Muscle layer of duodenum (tissue), 2 donors: ENCODE results near the gene LMOD2.
A peak's percentile ranks its signal among the peaks of the same experiment; 100 is the strongest.

Source experiments
- H3K27ac ChIP-seq: one replicate; pipeline ENCODE4 v1.7.0; 2013; ENCODE audit warnings: mild to moderate bottlenecking, low read length
- H3K27me3 ChIP-seq: one replicate; pipeline ENCODE4 v1.7.0; 2013; ENCODE audit warnings: low read depth, mild to moderate bottlenecking, control low read depth, low read length
- H3K36me3 ChIP-seq, 2 donors: one replicate each; pipeline ENCODE4 v1.7.0; 2013; ENCODE audit warnings: low read length in 2 of 2, control low read depth in 1 of 2, mild to moderate bottlenecking in 1 of 2; ENCODE audit not compliant: insufficient read depth in 2 of 2, control insufficient read depth in 1 of 2
- H3K4me1 ChIP-seq, 2 donors: one replicate each; pipeline ENCODE4 v1.7.0; 2013; ENCODE audit warnings: low read length in 2 of 2, mild to moderate bottlenecking in 2 of 2, control low read depth in 1 of 2, moderate library complexity in 1 of 2; ENCODE audit not compliant: insufficient read depth in 2 of 2, control insufficient read depth in 1 of 2
- H3K4me3 ChIP-seq, 2 donors: one replicate each; pipeline ENCODE4 v1.7.0; 2013; ENCODE audit warnings: low read length in 2 of 2, low read depth in 1 of 2, mild to moderate bottlenecking in 1 of 2
- H3K9me3 ChIP-seq, 2 donors: one replicate each; pipeline ENCODE4 v1.7.0; 2013; ENCODE audit warnings: low read length in 2 of 2, control low read depth in 1 of 2, mild to moderate bottlenecking in 1 of 2; ENCODE audit not compliant: control insufficient read depth in 1 of 2
- donor health status: healthy.

LMOD2 gene

DNA sequence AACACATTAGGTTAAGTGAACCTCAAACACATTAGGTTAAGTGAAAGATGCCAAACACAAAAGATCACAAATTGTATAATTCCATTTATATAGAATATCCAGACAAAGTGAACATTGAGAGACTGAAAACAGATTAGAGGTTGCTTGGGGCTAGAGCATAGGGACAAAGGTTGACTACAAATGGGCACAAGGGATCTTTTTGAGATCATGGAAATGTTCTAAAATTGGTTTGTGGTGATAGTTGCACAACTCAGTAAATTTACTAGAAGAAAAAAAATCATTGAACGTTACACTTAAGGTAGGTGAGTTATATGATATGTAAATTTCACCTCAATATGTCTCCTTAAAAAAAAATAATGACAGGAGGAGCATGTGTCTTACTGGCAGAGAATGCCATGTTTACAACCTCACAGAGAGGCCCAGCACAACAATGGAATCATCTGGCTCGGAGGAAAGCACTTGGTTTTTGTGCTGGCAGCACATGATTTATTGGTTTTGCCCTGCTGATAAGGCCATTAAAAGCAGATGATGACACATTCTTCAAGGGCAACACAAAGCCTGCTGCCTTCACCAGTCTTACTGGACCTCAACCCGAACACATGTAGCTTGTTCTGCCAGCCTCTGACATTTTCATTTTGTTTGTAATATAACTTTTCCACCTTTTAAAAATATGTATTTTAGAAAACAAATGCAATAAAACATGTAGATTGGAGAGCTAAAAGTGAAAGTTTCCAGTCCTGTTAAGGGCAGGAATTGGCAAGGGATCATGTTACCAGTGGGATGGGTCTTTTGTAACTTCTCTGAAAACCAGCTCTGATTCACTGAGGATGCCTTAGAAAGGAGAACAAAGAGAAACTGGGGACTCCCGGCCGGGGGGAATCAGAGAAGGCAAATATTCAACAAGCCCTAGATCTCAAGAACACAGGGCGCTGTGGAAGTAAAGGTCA lies 11.9 kb upstream of the LMOD2 start:
- Histone ChIP-seq H3K36me3 (no peaks in the 10 kb centered on the region), H3K27ac (no peak overlapping the region), H3K9me3 (no peaks in the 10 kb centered on the region), H3K4me1 (peaks cover 4 to 8% of the 10 kb centered on the region in 2 donors), H3K4me3 (peak overlapping the region in 1 of 2 donors; percentile 29), H3K27me3 (no peaks in the 10 kb centered on the region)

DNA sequence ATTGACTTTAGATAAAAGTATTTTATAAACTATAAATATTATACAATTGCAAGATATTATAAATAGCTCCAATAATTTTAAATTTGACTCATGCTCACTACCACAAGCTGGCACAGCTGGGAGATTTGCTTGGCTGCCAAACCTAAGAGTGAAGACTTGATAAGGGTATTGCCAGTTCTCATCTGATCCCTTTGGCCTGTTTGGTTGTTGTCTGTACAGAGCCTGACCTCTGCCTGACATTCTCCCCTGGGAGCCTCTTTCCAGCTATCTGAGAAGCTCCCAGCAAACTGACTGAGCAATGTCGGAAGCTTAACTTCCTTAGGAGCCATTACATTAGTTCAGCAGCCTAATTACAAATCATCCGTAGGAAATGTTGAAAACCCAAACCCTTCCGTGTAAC lies 10.2 kb upstream of the LMOD2 start:
- Histone ChIP-seq H3K4me1 (peaks cover 4 to 8% of the 10 kb centered on the region in 2 donors), H3K27me3 (no peaks in the 10 kb centered on the region), H3K4me3 (no peak overlapping the region), H3K36me3 (no peaks in the 10 kb centered on the region), H3K27ac (no peak overlapping the region), H3K9me3 (no peaks in the 10 kb centered on the region)

GRCh38 chr7:123647106-123647730 lies 8.4 kb upstream of the LMOD2 start:
- no peak overlapping the region for H3K4me3 ChIP-seq
- no peaks in the 10 kb centered on the region for H3K27me3 ChIP-seq
- H3K36me3 ChIP-seq: no peaks in the 10 kb centered on the region
- H3K4me1 ChIP-seq: peaks cover 4 to 8% of the 10 kb centered on the region in 2 donors
- no peaks in the 10 kb centered on the region for H3K9me3 ChIP-seq
- no peak overlapping the region for H3K27ac ChIP-seq

GRCh38 chr7:123649964-123650363 lies 5.7 kb upstream of the LMOD2 start:
- Histone ChIP-seq H3K36me3 (no peaks in the 10 kb centered on the region), H3K4me1 (no peaks in the 10 kb centered on the region), H3K9me3 (no peaks in the 10 kb centered on the region), H3K27me3 (no peaks in the 10 kb centered on the region), H3K27ac (no peak overlapping the region), H3K4me3 (no peak overlapping the region)

- Histone ChIP-seq H3K4me1 (no peaks in the 10 kb centered on the region), H3K9me3 (no peaks in the 10 kb centered on the region), H3K27ac (no peak overlapping the region), H3K4me3 (no peak overlapping the region), H3K27me3 (no peaks in the 10 kb centered on the region), H3K36me3 (no peaks in the 10 kb centered on the region)
Measured at GRCh38 chr7:123650595-123650994, 5.1 kb upstream of the LMOD2 start.

DNA sequence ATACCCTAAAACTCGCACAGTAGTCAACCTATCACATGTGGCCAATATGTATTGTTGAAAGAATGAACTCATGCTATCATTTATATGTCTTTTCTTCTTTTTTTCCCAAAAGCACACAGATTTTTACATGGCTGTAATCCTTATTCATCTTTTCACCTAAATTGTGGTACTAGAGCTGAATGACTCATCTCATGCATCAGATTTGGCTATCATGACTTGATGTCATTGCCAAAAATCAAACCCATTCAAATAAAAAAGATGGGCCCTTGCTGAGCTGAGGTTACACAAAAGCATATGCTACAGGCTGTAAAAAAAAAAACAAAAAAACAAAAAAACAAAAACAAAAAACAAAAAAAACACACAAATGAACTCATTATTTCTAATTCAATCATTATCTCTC lies 3.3 kb upstream of the LMOD2 start:
- Histone ChIP-seq H3K36me3 (no peaks in the 10 kb centered on the region), H3K4me1 (no peaks in the 10 kb centered on the region), H3K27me3 (no peaks in the 10 kb centered on the region), H3K27ac (no peak overlapping the region), H3K4me3 (no peak overlapping the region), H3K9me3 (no peaks in the 10 kb centered on the region)

- no peak overlapping the region for H3K4me3 ChIP-seq
- no peak overlapping the region for H3K27ac ChIP-seq
- H3K36me3 ChIP-seq: no peaks in the 10 kb centered on the region
- H3K9me3 ChIP-seq: no peaks in the 10 kb centered on the region
- no peaks in the 10 kb centered on the region for H3K27me3 ChIP-seq
- no peaks in the 10 kb centered on the region for H3K4me1 ChIP-seq
Measured at GRCh38 chr7:123653162-123653561, 2.5 kb upstream of the LMOD2 start.

DNA sequence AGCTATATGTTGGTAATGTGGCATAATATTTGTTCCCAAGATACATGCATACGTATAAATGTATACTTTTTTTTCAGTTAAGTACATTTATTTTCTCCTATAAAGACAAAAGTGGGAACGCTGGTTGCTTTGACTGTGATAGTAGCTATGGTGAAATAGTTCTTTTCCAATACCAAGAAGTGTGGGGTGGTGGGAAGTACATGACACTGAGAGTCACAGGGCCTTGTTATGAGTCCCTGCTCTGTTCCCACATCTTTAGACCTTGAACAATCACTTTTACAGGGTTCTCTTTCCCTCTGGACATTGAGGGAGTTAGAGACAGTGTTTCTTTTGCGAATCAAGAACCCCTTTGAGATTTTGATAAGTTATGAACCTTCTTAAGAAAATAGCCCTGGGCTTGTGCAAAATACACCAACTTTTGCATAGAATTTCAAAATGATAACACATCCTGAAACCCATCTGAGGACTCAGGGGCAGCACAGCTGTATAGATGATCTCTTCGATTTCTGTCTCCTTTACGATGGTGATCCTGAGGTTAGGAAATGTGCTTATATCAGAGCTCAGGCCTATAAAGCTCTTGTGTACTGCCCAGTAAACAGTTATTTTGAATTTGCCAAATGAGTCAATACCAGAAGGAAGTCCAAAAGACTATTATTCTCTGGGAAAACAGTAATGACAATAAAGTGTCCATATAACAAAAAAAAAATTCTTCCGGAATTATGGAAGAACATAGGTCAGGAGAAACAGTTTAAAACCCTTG lies 1.1 kb downstream of the LMOD2 start:
- Histone ChIP-seq H3K27ac (no peak overlapping the region), H3K4me3 (no peak overlapping the region), H3K27me3 (no peaks in the 10 kb centered on the region), H3K9me3 (no peaks in the 10 kb centered on the region), H3K4me1 (no peaks in the 10 kb centered on the region), H3K36me3 (no peaks in the 10 kb centered on the region)

DNA sequence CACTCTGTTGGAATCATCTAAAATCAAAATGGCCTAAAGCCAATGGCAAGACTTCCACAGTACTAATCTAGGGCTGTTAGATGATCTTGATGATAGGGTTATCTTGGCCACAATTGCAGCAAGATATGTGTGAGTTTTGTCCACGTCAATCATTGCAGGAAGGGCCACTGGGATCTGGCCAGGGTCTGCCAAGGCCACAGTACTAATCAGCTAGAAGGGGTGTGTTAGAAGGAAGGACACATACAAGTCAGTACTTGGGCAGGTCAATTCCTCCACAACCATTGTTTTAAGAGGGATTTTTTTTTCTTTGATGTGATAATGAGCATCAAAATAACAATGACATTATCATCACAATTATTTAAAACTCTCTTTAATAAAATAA lies 1.6 kb downstream of the LMOD2 start:
- no peak overlapping the region for H3K4me3 ChIP-seq
- H3K27ac ChIP-seq: no peak overlapping the region

DNA sequence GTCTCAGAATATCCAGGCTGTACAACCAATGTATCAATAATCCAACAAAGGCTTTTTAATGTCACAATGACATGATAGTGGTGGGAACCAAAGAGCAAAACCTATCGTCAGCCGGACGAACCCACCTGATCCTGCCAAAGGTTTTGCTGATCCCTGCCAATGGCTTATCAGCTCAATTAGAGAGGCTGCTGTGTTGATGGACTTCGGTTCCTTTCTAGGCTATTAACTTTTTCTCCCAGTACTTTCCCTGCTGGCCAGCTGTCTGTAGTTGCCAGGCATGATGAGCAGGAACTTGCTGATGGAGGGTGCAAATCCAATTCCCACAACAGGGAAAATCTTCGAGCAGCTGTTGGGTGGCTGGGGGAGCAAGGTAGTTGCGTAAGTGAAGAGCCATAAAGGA lies 2.4 kb downstream of the LMOD2 start:
- Histone ChIP-seq H3K9me3 (no peaks in the 10 kb centered on the region), H3K27ac (no peak overlapping the region), H3K36me3 (no peaks in the 10 kb centered on the region), H3K4me3 (no peak overlapping the region), H3K27me3 (no peaks in the 10 kb centered on the region), H3K4me1 (no peaks in the 10 kb centered on the region)

More for the DNA sequence above, 1.6 kb downstream of the LMOD2 start:
- no peaks in the 10 kb centered on the region for H3K36me3 ChIP-seq
- no peaks in the 10 kb centered on the region for H3K9me3 ChIP-seq
- no peaks in the 10 kb centered on the region for H3K4me1 ChIP-seq
- H3K27me3 ChIP-seq: no peaks in the 10 kb centered on the region
